NT2/D1 (cell line): ENCODE results near the gene LRRC27.

Source experiments
- SUZ12 ChIP-seq: IDR thresholded peaks from 2 replicates; pipeline ENCODE4 v1.6.1; 2011; ENCODE audit not compliant: insufficient read length, insufficient read depth; ENCODE audit errors: extremely low read depth
- YY1 ChIP-seq: IDR thresholded peaks from 2 replicates; pipeline ENCODE4 v1.6.1; 2011; ENCODE audit not compliant: insufficient read length, insufficient read depth
- ZNF274 ChIP-seq: IDR thresholded peaks from 2 replicates; pipeline ENCODE4 v1.6.1; 2011; ENCODE audit warnings: mild to moderate bottlenecking, low read depth, low read length

GRCh38 chr10:132372516-132373095, 40.6 kb downstream of the LRRC27 start:
- TF ChIP-seq SUZ12, result no peak
- no peak for TF ChIP-seq ZNF274
- TF ChIP-seq YY1, result no peak
